ENCODE measurements around the gene TDRD3.

TDRD3 gene

GRCh38 chr13:60454425-60454824 is 57.4 kb downstream of the TDRD3 start:
- DNase-seq (ENCODE audit: low spot score), result no peak

- no peak for DNase-seq (ENCODE audit: low spot score)
Measured at GRCh38 chr13:60463787-60464186, 66.8 kb downstream of the TDRD3 start.

- DNase-seq (ENCODE audit: low spot score), result no peak
Measured at GRCh38 chr13:60467098-60467497, 70.1 kb downstream of the TDRD3 start.

DNA sequence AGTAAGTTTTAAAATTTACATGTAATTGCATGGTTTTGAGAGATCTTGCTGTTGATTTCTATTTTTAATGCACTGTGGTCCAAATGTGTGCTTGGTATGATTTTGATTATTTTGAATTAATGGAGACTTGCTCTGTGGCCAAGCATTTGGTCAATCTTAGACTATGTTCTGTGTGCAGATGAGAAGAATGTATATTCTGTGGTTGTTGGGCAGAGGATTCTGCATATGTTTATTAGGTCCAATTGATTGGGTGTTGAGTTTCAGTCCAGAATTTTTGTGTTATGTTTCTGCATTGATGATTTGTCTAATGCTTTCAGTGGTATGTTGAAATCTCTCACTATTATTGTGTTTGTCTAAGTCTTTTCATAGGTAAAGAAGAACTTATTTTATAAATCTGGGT is 82.3 kb downstream of the TDRD3 start:
- DNase-seq (ENCODE audit: low spot score), result no peak

- no peak for DNase-seq (ENCODE audit: low spot score)
Measured at GRCh38 chr13:60482012-60482411, 85.0 kb downstream of the TDRD3 start.

- DNase-seq (ENCODE audit: low spot score), result no peak
Measured at GRCh38 chr13:60484865-60485264, 87.8 kb downstream of the TDRD3 start.

- no peak for DNase-seq (ENCODE audit: low spot score)
Measured at GRCh38 chr13:60491531-60491930, 94.5 kb downstream of the TDRD3 start.

DNA sequence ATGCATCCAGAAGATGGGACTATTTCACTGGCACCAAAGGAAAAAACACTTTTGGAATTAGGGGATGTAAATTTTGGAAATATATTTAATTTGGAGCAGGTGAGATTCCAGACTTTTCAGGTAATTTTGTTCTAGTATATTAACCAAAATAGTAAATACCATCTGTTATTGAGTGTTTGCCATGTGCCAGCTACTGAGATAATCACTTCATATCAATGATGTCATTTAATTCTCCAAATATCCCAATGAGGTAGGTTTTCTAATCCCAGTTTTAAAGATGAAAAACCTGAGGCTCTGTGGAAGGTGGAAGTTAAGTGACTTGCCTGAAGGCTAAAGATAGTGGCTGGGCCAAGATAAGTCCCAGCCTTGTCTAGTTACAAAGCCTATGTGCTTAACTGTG is 95.2 kb downstream of the TDRD3 start:
- no peak for DNase-seq (ENCODE audit: low spot score)

GRCh38 chr13:60494296-60494695 is 97.3 kb downstream of the TDRD3 start:
- no peak for DNase-seq (ENCODE audit: low spot score)

DNA sequence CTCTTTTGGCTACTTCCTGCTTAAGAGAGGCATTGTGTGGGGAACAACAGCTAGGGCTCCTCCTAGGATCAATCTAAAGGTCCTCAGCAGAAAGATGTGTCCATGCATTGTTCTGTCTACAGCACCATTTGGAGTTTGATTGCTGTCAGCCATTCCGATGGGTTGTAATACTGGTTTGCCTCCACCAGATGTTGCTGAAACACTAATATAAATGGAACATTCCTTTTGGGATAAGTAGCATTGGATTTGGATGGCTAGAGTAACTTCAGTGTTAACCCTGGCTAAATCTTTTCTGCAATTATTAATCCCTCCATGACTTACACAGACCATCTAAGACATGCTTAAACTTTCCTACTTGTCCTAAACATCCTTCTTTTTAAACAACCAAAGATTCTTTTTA is 104.2 kb downstream of the TDRD3 start:
- DNase-seq (ENCODE audit: low spot score), result no peak

DNA sequence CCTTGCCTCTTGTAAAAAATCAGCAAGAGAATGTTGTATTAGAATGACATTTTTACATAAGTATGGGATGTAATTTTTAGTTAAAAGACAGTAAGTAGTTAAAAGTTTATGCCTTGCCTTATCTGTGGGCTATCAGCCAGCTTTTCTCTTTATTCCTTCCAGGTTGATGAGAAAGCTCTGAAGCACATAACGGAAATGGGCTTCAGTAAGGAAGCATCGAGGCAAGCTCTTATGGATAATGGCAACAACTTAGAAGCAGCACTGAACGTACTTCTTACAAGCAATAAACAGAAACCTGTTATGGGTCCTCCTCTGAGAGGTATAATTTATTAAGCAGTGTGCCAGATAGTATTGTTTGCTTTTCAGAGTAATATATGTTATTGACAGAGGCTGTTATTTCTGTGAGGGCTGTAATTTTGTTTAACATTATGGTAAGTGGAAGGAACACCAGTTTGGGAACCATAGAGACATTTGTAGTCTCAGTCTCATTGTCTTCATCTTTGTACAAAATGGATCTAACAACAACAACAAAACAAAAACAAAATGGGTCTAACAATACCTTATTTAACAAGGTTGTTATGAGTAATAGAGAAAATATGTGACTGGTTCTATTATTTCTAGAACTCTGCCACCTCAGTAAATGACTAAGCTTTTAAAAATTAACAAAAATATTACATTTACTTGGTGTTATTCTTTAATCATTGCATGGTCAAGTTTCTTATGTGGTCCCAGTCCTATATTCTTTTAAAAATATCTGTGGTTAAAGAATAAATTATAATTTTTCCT is 112.8 kb downstream of the TDRD3 start:
- no peak for DNase-seq (ENCODE audit: low spot score)

DNA sequence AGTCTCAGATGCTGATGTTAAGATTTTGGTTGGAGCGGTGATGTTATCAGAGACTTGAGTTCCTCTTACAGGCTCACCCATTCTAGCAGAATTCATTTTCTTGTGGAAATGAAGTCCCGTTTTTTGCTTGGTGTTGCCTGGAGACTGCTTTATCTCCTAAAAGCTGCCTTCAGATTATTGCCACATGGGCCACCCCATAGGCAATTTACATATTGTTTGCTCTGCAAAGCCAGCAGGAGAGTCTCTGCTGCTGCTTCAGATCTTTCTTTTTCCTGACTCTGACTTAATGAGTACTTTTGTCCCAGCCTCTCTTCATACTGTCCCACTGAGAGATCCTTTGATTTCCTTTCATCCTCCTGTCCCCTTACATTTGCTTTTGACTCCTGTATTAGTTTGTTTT is 114.6 kb downstream of the TDRD3 start:
- no peak for DNase-seq (ENCODE audit: low spot score)

- no peak for DNase-seq (ENCODE audit: low spot score)
Measured at GRCh38 chr13:60514891-60515290, 117.9 kb downstream of the TDRD3 start.

DNA sequence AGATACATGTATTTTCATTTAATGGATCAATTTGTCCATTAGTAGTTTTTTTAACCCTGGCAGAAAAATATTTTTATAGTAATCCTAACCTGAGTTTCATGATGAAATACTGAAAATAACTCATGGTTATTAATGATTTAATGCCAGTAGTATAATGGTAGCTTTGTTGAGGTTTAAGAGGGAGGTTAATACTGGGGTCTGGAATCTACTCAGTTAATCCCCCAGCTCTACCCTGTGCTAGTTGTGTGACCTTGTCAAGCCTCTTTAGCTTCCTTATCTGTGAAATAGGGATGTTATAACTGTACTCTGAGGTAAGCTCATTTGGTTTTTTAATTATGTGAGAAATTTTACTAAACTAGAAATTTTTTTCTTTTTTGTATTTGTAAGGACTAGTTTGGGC is 122.5 kb downstream of the TDRD3 start:
- DNase-seq (ENCODE audit: low spot score), result no peak

DNA sequence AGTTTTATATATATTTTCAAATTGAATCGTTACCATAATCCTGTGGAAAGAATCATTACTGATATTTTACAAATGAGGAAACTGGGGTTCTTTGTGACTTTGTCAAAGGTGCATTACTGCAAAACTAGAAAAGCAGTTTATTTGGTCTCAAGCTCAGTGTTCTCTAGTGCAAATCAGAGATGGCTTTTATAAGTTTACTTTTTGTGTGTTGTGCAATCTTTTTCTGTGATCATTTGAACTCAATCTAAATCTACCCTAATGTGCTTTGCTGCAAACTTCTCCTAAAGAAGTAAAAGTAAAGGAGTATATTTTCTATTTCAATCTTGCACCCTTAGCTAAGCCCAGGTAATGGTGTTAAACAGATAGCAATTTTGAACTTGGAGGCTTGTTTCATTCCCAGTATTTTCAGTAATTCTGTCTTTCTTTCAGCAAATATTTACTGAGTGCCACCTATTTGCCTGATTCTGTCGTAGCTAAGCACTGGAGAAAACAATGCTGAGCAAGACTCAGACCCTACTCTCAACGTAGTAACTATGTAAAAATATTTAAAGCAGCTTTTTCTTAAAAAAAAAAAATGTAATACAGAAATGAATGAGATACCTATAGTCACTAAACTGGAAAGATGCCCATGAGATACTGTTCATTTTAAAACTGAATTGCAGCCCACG is 124.0 kb downstream of the TDRD3 start:
- DNase-seq (ENCODE audit: low spot score), result no peak

DNA sequence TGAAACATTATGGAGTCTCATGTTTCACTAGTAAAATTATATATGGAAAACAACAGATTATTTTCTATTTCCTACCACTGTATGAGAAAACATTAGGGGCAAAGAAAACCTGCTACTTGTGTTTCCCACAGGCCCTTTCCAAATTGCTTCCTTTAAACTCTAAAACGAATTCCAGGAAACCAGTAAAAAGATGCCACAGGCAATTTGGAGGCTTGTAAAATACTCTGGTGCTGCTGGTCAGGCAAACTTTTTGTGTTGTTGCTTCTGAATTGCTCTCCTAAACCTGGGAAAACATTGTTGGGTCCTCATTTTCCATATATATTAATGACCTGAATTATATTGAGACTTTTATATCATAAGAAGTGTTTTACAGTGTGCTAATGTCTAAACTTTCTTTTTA is 141.5 kb downstream of the TDRD3 start:
- DNase-seq (ENCODE audit: low spot score), result no peak

DNA sequence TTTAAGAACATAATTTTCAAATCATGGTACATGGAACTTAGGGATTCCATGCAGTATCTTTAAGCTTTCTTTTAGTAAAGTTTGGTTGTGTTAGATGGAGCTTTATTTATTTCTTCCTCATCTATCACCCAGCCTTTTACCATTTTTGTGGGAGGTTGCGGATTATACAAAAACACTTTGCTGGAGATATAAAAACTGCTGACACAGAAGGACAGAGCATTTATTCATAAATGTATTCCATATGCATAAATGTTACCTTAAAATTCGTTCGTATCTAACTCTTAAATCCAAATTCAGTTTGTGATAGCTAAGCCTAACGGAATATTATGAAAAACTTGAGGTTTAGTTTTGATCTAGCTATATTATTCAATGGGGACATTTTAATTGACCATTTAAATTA is 143.3 kb downstream of the TDRD3 start:
- DNase-seq (ENCODE audit: low spot score), result no peak

GRCh38 chr13:60562096-60562780 is 165.2 kb downstream of the TDRD3 start:
- no peak for DNase-seq (ENCODE audit: low spot score)

DNA sequence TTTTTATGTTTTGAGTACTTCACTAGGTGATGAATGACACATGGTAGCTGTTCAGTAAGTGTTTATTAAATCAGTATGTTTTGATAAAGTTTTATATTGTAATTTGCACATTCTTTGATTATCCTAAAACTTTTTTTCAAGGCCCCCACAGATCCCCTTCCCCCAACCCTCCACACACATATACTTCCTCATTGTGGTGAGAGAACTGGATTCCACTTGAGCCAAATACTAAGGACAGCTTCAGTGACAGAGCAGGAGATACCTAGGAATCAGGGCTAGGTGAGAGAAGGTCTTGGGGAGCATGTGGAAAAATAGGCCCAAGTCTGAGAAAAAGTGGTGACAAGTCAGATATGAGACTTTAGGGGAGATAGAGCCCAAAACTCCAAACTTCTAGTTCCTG is 174.6 kb downstream of the TDRD3 start:
- DNase-seq (ENCODE audit: low spot score), result no peak

- DNase-seq (ENCODE audit: low spot score), result no peak
Measured at GRCh38 chr13:60572003-60572798, 175.2 kb downstream of the TDRD3 start.

DNA sequence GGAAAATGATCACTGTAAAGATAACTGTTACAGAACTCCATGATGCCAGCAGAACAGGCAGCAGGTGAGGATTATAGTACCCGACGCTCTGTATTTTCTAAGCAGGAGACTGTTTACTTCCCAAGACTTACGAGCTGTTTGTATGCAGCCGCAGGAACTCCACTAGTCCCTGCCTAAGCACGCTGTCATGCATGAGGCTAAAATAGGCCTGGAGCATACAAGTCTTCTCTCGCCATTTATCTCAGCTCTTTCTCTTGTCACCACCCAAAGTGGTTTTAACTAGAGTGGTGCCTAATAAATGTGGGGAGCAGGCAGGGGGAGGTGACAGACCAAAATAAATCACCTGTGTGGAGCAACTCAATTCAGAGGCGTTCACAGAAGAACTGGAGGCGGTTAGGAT is 175.8 kb downstream of the TDRD3 start:
- no peak for DNase-seq (ENCODE audit: low spot score)

- no peak for DNase-seq (ENCODE audit: low spot score)
Measured at GRCh38 chr13:60574735-60575134, 177.7 kb downstream of the TDRD3 start.

Measured in putamen (tissue), 1 donor.